ENCODE measurements around the gene IZUMO1R.
"Not testable (repeated sequence)": the region's sequence is repeated elsewhere in the genome, so short reads cannot be mapped to it uniquely, and the experiment has no call there.

Gene IZUMO1R

GRCh38 chr11:94328587-94329080 lies 24.3 kb downstream of the IZUMO1R start:
- no peak for DNase-seq

DNA sequence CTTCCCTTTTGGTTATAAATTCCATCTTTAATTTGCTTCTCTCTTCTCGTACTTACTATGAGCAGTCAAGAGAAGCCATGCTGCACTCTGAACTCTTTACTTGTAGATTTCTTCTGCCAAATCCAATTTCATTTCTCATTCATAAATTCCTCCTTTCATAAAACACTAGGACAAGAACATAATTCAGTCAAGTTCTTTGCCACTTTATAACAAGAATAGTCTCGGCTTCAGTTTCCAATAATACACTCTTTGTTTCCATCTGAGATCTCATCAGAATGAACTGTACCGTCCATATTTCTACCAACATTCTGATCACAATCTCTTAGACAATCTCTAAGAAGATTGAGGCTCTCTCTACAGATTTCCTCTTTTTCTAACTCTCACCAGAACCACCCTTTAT lies 25.1 kb downstream of the IZUMO1R start:
- no peak for DNase-seq

GRCh38 chr11:94330789-94331188 lies 26.4 kb downstream of the IZUMO1R start:
- DNase-seq, result no peak

DNA sequence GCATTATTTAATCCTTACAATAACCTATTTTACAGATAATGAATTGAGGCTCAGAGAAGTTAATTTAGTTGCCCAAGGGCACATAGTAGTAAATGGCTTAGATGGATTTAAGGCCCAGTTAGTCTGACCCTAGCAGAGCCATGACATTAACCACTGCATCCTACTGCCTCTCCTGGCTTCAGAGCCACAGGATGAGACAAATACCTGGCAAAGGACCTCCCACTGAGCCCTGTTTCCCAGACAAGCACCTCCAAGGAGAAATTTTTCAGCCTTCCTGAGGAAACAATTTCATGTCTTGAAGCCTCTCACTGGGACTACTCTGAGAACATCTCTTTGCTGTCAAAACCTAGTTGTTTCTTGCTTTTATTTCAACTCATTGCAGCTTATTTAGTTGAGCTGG lies 28.4 kb downstream of the IZUMO1R start:
- no peak for DNase-seq

- DNase-seq, result no peak
These were observed 31.7 kb downstream of the IZUMO1R start for GRCh38 chr11:94336033-94336432.

DNA sequence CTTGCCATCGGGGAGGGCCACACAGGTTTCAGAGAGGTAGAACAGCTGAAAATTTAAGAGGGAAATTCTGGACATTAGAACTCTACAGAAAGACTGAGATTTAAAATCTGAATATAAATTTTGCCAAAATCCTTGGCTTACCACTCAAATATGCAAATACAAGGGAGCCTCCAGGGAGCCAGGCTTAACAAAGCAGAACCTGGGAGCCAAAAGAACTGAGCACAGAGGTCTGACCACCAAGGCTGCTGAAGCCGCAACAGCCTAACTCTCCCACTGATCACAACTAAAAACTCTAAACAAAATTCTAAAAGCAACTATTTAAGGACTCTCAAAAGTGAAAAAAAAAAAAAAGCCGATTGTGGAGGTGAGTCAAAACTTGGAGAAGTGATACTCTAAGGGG lies 34.3 kb downstream of the IZUMO1R start:
- DNase-seq, result no peak

- DNase-seq, result no peak
These were observed 37.9 kb downstream of the IZUMO1R start for GRCh38 chr11:94342250-94342649.

DNA sequence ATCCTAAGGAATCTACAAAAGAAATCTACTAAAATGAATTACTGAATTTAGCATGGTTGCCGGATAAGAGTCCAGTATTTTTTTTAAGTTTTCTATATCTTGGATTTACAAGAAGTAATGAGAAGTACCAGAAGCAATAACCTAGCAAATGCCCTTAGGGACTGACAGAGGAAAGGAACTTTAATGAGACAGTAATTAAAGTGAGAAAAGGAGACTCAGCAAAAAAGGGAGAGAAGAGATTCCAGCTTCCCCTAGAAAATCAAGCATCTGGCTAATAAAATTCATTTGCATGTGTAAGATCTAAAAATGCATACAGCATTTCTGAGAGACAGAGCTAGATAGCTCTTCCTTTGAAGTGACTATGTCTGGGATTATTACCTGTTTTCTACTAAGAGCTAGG lies 39.1 kb downstream of the IZUMO1R start:
- no peak for DNase-seq

DNA sequence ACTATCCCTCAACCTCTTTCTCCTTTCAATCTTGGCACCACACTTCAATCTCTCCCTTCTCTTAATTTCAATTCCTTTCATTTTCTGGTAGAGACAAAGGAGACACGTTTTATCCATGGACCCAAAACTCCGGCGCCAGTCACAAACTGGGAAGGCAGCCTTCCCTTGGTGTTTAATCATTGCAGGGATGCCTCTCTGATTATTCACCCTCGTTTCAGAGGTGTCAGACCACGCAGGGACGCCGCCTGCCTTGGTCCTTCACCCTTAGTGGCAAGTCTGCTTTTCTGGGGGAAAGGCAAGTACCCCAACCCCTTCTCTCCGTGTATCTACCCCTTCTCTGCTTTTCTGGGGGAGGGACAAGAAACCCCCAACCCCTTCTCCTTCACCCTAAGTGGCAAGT lies 41.9 kb downstream of the IZUMO1R start:
- DNase-seq, result not testable (repeated sequence)

GRCh38 chr11:94350850-94351563 lies 46.6 kb downstream of the IZUMO1R start:
- not testable (repeated sequence) for DNase-seq
